A549 treated with Mapracorat at 1 μM for 4 hours (cell line): ENCODE results near the gene SEMA4D. TPM values are rescaled to one million over a fixed set of nuclear protein-coding genes. Genes with fewer than 3 reads are reported as not detected.

ENCODE experiments used
- total RNA-seq: library from RNA; stranded (reverse); fragments of 200-300 nt; extraction: Qiagen RNA extraction; gene quantifications from 5 replicates; pipeline ENCODE4 v1.2.3, GENCODE V29; 2022

The SEMA4D gene, protein sequence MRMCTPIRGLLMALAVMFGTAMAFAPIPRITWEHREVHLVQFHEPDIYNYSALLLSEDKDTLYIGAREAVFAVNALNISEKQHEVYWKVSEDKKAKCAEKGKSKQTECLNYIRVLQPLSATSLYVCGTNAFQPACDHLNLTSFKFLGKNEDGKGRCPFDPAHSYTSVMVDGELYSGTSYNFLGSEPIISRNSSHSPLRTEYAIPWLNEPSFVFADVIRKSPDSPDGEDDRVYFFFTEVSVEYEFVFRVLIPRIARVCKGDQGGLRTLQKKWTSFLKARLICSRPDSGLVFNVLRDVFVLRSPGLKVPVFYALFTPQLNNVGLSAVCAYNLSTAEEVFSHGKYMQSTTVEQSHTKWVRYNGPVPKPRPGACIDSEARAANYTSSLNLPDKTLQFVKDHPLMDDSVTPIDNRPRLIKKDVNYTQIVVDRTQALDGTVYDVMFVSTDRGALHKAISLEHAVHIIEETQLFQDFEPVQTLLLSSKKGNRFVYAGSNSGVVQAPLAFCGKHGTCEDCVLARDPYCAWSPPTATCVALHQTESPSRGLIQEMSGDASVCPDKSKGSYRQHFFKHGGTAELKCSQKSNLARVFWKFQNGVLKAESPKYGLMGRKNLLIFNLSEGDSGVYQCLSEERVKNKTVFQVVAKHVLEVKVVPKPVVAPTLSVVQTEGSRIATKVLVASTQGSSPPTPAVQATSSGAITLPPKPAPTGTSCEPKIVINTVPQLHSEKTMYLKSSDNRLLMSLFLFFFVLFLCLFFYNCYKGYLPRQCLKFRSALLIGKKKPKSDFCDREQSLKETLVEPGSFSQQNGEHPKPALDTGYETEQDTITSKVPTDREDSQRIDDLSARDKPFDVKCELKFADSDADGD
- 4.0 to 5.8 TPM (median 4.8 TPM) in 5 replicates for total RNA-seq

DNA sequence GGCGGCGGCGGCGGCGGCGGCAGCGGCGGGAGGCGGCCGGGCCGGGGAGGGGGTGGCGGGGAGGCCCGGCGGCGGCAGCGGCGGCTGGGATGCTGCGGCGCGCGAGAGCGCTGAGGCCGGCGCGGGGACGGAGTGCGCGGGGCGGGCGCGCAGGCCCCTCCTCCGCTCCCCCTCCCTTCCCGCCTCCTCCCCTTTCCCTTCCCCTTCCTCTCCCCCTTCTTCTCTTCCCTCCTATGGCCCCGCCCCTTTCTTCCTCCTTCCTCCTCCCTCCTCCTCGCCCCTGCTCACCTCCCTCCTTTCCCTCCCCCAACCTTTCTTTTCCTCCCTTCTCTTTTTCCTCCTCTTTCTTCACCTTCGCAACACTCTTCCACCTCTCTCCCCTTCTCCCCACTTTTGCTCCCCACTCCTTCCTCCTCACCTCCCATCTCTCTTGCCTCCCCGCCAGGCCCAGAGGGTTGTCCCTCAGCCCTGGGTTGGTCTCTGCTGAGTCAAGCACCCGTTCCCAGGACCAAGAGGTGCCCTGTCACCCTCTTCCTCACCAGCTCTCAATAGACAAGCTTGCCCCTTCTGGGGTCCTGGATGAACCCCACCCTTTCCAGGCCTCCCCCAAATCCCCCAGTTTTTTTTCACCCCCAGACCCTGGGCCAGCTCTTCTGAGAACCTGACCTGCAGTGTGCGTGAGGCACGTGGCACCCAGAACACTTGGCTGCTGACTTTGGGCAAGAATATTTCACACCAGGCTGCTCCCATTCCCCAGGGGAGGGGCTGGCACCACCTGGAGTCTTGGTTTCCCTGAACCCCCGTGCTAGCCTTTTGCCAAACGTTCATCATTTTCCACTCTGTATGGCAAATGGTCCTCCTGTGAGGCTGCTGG lies at the start of gene SEMA4D:
Gene SEMA4D, minus strand, starts transcription at position 136 of the 874 bp plus-strand sequence. CDS start 92,657 bp downstream, outside the sequence.

GRCh38 chr9:89318123-89319014 lies 179.5 kb downstream of the SEMA4D start, which contains the start of gene SECISBP2:
TSS of gene SECISBP2 (plus strand) at chr9:89318500. CDS start at chr9:89318577, 77 bp downstream.

Other genes starting within 250 kb of the SEMA4D start
- 354 to 462 TPM (median 388 TPM) in 5 replicates for gene CKS2, start 186.9 kb downstream of the SEMA4D start, total RNA-seq
- gene SECISBP2, start 179.6 kb downstream of the SEMA4D start, total RNA-seq, result 18.0 to 19.6 TPM (median 19.4 TPM) in 5 replicates
- gene GADD45G, start 106.9 kb upstream of the SEMA4D start, total RNA-seq, result 0.24 to 0.77 TPM (median 0.50 TPM) in 5 replicates